HG02852 (cell line): ENCODE measurements around the gene CLDN4.
"Not testable (repeated sequence)": the region's sequence is repeated elsewhere in the genome, so short reads cannot be mapped to it uniquely, and the experiment has no call there.

Source experiments
- ATAC-seq: cut with Tn5 transposase; IDR thresholded peaks from one replicate; pipeline ENCODE4 v1.9.1; 2021; ENCODE audit warnings: mild to moderate bottlenecking, moderate library complexity; ENCODE audit not compliant: unreplicated experiment

Gene CLDN4

DNA sequence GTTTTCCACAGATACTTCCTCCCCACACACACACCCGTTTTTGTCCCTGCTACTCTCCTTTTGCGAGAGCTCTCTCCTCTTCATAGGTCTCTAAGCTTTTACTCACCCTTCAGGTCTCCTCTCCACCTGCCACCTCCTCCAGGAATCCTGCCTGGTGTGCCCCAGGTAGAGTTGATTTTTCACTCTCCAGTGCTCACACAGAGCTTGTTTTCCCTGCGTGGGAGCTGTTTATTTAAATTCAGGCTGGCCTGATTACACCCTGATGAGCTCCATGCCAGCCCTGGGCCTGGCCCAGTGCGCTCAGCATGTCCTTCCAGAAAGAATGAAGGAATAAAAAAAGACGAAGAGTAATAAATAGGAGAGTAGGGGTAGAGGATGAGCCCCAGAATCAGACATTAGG, 7.5 kb upstream of the CLDN4 start:
- ATAC-seq: no peak

DNA sequence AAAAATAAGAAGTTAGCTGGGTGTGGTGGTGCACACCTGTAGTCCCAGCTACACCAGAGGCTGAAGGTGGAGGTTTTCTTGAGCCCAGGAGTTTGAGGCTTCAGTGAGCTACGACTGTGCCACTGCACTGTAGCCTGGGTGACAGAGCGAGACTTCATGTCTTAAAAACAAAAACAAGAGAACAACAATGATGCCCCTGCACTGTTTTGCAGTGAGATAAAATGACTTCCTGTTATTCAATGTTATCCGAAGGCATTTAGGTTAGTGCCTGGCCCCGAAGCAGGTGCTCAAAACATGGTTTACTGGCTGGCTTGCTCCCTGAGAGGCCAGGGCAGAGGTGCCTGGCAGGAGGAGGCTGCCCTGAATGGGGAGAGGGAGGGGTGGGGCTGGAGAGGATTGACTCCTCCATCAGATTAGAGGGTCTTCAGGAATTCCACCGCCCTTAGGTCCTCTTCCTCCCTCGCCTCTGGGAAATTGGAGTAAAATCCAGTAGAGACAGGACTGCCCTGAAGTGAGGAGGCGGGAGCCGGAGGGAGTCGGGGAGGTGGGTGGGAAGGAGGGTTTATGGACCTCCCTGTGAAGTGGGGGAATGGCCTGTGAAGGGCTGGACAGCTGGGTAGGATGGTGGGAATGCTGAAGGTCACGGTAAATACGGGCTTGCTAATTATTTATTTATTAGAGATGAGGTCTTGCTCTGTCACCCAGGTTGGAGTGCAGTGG, 6.8 kb upstream of the CLDN4 start:
- ATAC-seq: no peak

DNA sequence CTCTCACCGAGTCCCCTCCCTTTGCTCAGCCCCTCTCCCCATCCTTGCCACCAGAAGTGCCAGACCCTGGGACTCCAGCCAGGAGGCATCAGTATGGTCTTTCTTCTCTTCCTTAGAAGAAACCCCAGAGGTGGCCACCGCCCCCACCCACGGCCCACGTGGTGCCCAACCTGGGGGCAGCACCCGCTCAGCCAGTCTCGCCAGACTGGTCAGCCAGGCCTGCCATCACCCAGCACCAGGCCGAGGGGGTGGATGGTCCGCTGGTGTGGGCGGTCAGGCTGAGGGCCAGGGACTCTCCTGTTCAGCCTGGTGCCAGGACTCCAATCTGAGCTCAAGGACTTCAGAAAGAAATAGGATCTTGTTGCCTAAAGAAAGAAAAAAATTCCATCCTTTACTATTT, 5.8 kb upstream of the CLDN4 start:
- no peak for ATAC-seq

DNA sequence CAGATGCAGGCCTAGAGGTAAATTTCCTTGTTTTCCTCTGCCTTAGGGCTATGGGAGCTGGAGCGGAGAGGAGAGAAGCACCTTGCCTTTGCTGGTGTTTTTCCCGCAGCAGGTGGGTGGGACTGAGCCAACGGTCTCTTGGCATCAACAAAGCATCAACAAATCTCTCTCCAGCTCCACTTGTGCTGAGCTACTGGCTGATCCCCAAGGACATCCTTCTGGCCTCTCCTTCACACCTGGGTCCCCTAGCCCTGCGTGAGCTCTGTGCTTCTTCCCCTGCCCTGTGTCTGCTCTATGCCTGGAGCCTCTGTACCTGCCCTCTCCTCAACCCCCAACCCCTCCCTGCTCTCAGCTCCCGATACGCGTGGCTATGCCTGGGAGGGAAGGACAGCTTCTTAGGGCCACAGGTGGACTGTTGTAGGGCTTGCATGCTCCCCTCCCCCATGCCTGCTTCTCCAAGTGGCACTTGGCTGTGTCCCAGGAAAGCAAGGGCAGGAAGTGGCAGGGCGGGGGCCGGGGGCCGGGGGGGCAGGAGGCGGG, 3.2 kb upstream of the CLDN4 start:
- no peak for ATAC-seq

DNA sequence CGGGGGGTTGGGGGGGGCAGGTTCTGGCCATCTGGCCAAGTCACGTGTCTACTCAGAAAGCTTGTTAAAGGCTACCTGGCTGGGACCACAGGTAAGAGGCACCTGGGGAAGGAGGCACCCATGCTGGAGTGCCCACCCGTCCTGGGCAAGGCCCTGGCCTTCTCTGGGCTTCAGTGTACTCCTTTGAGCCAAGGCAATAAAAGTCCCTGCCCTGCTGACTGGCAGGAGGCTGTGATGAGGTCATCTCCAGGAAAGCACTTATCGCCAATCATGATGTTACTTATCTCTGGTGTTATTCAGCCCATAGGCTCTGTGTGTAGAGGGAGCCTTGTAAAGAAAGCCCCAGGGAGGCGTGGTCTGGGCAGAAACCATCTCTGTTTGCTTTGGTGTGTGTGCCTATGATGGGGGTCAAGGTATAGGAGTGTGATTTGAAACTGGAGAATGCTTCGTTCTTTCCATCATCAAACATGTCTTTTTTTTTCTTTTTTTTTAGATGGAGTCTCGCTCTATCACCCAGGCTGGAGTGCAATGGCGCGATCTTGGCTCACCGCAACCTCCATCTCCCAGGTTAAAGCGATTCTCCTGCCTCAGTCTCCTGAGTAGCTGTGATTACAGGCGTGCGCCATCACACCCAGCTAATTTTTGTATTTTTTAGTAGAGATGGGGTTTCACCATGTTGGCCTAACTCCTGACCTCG, 2.5 kb upstream of the CLDN4 start:
- ATAC-seq: no peak

DNA sequence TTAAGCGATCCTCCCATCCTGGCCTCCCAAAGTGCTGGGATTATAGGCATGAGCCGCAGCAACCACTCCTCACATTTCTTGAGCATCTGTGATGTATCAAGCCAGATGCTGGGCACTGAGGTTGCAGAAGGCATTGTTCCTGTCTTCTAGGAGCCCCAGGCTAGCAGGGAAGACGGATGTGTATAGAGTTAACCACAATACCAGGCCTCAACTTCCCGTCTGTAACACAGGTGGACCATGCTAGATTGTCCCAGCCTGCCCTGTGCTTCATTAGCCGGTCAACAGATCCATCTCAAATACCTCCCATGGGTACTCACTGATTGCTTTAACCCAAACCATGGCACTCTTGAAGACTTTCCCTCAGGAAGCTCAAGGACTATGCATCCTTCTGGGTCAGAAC, 1.8 kb upstream of the CLDN4 start:
- no peak for ATAC-seq

DNA sequence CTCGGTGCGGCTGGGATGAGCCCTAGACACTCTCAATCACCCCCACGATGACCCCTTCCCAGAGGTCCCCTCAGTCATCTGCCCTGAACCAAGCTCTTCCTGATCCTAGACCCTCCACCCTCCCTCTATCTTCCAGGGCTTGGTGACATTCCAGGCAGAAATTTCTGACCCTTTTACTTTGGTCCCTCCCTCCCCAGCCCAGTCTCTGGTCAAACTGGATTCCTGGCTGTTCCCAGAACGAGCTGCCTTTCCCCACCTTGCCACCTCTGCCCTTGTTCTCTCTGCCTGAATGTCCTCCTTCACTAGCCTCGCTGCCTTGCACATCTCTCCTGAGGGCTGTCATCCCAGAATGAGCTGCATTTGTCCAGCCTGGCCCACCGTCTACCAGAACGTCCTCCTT, 1.3 kb upstream of the CLDN4 start:
- ATAC-seq: no peak

DNA sequence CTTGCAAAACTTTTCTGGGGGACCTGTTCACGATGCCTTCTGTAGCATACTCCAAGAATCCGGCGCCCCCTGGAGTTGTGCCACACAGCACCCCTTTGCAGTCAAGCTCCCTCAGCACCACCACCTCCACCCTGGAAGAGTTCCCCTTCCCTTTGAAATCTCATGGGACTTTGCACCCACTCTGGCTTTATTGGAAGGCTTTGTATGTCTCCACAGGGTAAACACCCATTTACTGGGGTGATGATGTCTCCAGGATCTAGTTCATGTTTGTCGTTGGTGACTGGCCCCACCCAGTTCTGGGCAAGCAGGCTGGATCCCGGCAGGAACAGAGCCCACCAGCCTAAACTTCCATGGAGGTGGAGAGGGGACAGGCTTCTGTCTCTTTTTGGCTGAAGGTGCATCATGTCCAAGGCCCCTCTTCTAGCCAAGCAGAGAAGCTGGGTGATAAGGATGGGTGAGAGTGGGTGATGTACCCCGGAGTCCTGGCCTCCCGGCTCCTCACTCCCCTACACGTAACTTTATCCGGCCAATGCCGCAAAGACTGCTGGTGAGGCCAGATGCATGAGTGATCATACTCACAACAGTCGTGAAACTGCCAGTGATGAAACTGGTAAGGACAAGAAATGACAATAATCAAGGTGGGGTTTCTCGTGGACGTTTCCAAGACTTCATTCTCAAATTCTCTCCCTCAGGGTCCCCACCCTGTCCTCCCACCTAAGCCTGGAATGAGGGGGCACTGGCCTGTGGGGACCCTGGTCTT, 695 bp upstream of the CLDN4 start:
- ATAC-seq: no peak

DNA sequence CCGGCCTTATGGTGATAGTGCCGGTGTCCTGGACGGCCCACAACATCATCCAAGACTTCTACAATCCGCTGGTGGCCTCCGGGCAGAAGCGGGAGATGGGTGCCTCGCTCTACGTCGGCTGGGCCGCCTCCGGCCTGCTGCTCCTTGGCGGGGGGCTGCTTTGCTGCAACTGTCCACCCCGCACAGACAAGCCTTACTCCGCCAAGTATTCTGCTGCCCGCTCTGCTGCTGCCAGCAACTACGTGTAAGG, 713 bp downstream of the CLDN4 start:
- no peak for ATAC-seq

DNA sequence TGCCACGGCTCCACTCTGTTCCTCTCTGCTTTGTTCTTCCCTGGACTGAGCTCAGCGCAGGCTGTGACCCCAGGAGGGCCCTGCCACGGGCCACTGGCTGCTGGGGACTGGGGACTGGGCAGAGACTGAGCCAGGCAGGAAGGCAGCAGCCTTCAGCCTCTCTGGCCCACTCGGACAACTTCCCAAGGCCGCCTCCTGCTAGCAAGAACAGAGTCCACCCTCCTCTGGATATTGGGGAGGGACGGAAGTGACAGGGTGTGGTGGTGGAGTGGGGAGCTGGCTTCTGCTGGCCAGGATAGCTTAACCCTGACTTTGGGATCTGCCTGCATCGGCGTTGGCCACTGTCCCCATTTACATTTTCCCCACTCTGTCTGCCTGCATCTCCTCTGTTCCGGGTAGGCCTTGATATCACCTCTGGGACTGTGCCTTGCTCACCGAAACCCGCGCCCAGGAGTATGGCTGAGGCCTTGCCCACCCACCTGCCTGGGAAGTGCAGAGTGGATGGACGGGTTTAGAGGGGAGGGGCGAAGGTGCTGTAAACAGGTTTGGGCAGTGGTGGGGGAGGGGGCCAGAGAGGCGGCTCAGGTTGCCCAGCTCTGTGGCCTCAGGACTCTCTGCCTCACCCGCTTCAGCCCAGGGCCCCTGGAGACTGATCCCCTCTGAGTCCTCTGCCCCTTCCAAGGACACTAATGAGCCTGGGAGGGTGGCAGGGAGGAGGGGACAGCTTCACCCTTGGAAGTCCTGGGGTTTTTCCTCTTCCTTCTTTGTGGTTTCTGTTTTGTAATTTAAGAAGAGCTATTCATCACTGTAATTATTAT, 1.2 kb downstream of the CLDN4 start:
- ATAC-seq: no peak

DNA sequence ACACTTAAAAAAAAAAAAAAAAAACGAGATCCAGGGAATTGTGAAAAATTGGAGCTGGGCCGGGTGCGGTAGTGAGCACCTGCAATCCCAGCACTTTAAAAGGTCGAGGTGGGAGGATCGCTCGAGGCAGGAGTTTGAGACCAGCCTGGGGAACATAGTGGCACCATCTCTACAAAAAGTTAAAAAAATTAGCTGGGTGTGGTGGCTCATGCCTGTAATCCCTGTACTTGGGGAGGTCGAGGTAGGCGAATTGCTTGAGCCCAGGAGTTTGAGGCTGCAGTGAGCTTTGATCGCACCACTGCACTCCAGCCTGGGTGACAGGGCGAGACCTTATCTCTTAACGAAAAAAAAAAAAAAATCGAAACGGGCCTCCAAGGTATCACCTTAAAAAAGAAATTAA, 2.0 kb downstream of the CLDN4 start:
- no peak for ATAC-seq

DNA sequence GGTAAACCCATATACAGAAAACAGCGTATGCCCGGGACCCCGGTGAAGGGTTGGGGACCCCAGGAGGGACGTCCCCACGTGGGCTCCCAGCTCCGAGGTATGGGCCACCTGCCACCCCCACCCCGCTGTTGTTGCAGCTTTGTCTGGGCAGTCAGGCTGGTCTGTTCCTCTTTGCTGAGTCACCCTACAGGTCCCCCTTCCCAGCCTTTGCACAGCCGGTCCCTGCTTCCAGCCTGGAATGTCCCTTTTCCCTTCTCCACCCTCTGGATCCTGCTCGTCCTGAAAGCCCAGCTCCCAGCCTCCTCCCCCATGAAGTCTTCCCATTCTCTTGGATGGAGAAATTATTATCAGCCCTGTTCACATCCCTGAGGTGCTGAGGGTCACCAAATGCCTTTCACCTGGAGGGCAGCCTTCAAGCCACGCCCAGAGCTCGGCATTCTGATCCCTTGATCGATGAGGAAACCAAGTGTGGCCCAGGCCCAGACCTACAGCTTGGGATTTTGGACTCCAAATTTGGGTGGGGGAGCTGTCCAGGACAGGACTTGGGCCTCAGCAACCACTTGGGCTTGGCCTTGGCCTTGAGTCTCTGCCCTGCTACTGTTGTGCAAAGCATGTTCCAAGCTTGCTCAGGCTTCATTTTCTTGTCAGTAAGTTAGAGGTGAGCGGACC, 2.6 kb downstream of the CLDN4 start:
- no peak for ATAC-seq

DNA sequence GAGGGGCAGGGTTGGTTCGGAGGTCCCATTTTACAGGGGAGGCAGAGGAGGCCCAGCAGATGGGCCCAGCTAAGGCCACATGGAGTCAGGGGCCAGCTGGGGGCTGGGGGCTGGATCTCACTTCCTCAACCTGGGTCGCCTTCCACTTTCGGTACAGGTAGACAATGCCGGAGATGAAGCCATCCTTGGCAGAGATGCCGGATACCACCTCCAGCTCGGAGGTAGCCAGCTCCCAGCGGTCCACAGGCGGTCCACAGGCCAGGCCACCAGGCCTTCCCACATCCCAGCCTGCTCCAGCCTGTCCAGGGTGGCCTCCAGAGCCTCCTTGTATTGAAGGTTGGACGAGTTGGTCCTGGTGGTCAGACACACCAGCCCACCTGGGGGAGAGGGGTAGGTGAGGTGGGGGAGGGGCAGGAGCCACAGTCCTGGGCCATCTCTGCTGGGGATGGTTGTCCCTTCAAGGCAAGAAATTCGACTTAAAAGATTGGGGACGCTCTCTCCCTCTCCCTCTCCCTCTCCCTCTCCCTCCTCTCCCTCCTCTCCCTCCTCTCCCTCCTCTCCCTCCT, 3.9 kb downstream of the CLDN4 start:
- no peak for ATAC-seq

DNA sequence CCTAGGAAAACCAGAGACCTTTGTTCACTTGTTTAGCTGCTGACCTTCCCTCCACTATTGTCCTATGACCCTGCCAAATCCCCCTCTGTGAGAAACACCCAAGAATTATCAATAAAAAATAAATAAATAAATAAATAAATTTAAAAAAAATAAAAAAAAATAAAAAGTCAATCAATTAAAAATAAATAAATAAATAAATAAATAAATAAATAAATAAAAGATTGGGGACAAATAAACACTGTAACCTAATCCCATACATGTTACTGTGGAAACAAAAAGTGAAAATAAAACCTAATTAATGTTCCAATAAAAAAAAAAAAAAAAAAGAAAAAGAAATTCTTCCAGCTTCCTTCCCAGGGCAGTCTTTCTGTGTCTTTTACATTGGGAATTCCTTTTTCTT, 6.4 kb downstream of the CLDN4 start:
- not testable (repeated sequence) for ATAC-seq

DNA sequence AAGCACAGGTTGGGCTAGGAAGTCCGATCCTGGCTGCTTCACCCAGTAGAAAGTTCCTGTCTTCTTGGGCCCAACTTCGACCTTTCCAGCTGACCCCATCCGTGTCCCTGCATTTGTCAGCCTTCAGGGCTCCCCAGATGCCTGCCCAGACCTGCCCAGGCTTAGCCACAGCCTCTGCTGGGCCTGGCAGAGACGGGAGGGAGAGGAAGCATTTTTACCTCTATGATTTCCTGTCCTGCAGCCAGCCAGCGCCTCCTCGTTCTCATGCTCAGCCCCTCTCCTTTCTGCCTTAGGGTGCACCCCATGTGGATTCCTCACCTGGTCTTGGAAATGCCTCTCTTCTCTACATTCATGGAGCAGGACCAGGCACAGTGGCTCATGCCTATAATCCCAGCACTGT, 7.8 kb downstream of the CLDN4 start:
- ATAC-seq: no peak

DNA sequence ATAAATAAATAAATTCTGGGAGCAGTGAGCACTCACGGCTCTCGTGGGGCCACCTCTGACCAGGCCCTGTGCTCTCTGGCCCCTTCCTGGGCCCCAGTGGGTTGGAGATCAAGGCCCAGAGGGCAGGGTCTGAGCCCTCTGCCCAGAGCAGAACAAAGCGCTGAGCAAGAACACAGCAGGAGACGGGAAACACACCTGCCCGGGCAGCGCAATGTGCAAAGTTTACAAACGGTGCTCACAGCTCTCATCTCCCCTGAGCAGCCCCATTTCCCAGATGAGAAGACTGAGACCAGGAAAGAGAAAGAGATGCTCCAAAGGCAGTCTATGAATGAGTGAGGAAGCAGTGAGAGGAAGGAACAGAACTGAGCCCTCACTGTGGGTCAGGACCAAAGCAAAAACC, 8.5 kb downstream of the CLDN4 start:
- no peak for ATAC-seq

DNA sequence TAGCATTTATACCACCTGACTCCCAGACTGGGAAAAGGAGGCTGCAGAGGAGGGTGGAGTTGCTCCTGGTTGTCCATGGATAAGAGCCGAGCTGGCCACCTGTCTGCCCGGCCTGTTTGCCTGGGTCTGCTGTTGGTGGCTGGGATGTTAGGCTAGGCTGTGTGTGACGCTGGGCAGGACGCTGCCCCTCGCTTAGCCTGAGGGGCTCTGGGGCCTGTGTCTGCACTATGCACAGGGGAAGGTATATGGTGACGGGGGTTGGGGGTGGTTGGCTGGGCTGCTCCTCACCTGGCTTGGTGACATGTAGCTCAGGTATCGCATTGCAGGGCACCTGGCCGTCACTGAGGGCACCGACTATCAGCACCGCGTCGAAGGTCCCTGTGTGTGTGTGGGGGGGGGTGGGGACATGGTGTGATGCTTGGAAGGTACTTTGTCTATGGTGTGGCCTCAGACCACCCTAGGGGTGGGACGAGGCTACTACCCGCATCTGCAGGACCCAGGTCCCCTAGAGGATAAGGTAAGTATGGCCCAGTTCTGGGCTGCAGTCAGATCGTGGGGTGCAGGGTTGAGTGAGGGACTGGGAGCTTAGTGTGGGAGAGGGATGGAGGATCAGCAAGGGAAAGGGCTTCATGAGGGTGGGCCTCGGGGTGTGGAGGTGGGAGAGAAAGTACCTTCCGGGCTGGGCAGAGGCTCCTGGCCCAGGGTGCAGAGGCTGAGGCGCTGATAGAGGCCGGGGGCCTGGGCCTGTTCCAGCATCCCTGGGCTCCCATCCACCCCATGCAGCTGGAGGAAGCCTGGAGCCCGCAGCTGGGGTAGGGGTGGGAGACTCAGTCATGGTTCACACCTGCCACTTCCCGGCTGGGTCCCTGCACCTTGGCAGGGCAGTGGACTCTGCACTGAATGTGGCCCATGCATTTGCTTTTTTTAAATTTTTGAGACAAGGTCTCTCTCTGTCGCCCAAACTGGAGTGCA, 9.2 kb downstream of the CLDN4 start:
- no peak for ATAC-seq

DNA sequence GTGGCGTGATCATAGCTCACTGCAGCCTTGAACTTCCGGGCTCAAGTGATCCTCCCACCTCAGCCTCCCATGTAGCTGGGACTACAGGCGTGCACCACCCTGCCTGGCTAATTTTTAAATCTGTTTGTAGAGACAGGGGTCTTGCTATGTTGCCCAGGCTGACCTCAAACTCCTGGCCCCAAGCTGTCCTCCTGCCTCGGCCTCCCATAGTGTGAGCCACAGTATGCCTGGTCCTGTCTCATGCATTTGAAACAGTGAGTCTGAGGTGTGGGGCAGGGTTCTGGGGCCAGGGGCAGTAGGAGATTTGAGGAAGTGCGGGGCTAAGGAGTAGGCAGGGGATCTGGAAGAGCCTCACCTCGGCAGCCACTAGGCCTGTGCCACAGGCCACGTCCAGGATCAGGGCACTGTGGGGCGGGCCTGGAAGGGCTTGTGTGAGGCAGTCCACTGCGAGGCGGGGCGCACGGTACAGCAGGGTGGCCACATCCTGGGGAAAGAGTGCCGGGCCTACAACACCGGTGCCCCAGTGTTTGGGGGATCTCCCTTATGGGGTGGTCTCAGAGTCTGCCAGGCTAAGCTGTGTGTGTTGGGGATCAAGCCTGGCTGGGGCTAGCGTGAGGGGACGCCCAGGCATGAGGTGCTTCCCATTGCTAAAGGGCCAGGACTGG, 10.1 kb downstream of the CLDN4 start:
- no peak for ATAC-seq

DNA sequence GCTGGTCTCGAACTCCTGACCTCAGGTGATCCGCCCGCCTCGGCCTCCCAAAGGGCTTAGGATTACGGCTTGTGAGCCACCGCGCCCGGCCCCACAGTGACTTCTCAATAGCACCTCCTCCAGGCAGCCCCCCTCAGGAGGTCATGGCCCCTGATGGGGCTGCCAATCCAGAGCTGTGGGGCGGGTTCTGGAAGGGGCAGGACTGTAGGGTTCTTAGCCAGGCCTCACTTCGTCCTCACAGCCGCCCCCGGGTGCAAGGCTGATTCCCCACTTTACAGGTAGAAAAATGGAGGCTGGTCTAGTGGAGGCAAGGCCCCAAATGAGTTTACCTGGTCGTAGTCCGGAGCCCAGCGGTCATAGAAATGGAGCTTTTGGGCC, 10.9 kb downstream of the CLDN4 start:
- no peak for ATAC-seq
